ENCODE measurements around the gene WDR77.

- no peak for TF ChIP-seq ZNF696 (CRISPR knock-in tag; conservative IDR thresholded peaks at IDR 0.05)
- TF ChIP-seq CTCF (IDR thresholded peaks at IDR 0.05 in 2 of 3, conservative IDR thresholded peaks at IDR 0.05 in 1 of 3; ENCODE audit: insufficient read depth in 2 of 3, low read depth in 1 of 3, low read length in 3 of 3), result no peak
- TF ChIP-seq USF2 (CRISPR knock-in tag; IDR thresholded peaks at IDR 0.05), result no peak
Observed at GRCh38 chr1:111414756-111415155, 34.3 kb downstream of the WDR77 start.
